Osteoblast (primary cell): ENCODE measurements around the gene PARL. TPM values are rescaled to one million over a fixed set of nuclear protein-coding genes. Genes with fewer than 3 reads are reported as not detected.

Experiments
- DNase-seq: peaks from one replicate; pipeline ENCODE4 v3.0.0; 2011; ENCODE audit warnings: low spot score, mixed read lengths; ENCODE audit not compliant: insufficient read length; ENCODE audit errors: missing footprints
- H2AFZ ChIP-seq: 2 replicates; pipeline ENCODE4 v1.6.0; 2011; ENCODE audit warnings: mild to moderate bottlenecking, low read length
- H3K27ac ChIP-seq: 2 replicates; pipeline ENCODE4 v1.5.1; 2011; ENCODE audit warnings: mild to moderate bottlenecking, low read depth, low read length, moderate library complexity
- H3K27me3 ChIP-seq: 2 replicates; pipeline ENCODE4 v1.6.0; 2012; ENCODE audit warnings: mild to moderate bottlenecking, control low read depth, inconsistent platforms, low read length, moderate library complexity; ENCODE audit not compliant: insufficient read depth
- H3K36me3 ChIP-seq: 2 replicates; pipeline ENCODE4 v1.5.1; 2011; ENCODE audit warnings: mild to moderate bottlenecking, low read length, control low read depth, moderate library complexity; ENCODE audit not compliant: insufficient read depth
- H3K4me1 ChIP-seq: 2 replicates; pipeline ENCODE4 v1.5.1; 2011; ENCODE audit warnings: mild to moderate bottlenecking, low read length, control low read depth, moderate library complexity; ENCODE audit not compliant: insufficient read depth
- H3K4me2 ChIP-seq: 2 replicates; pipeline ENCODE4 v1.6.0; 2011; ENCODE audit warnings: mild to moderate bottlenecking, low read length; ENCODE audit not compliant: insufficient read depth
- H3K4me3 ChIP-seq: fragments of 200-600 bp; sonication (generic); 3 replicates; pipeline ENCODE4 v1.5.1; 2012; ENCODE audit warnings: mild to moderate bottlenecking, low read length, inconsistent platforms; ENCODE audit not compliant: insufficient read depth
- H3K79me2 ChIP-seq: 2 replicates; pipeline ENCODE4 v1.6.0; 2012; ENCODE audit warnings: mild to moderate bottlenecking, low read length, control low read depth, inconsistent platforms; ENCODE audit not compliant: insufficient read depth
- H3K9me3 ChIP-seq: 2 replicates; pipeline ENCODE4 v1.5.1; 2011; ENCODE audit warnings: low read depth, low read length, control low read depth
- H4K20me1 ChIP-seq: 2 replicates; pipeline ENCODE4 v1.6.0; 2012; ENCODE audit warnings: mild to moderate bottlenecking, low read length, control low read depth; ENCODE audit not compliant: insufficient read depth
- CTCF ChIP-seq: IDR thresholded peaks from 2 replicates; pipeline ENCODE4 v1.5.1; 2011; ENCODE audit warnings: mild to moderate bottlenecking, low read depth, low read length, moderate library complexity; ENCODE audit errors: extremely low read depth
- total RNA-seq: library from RNA; depleted of rRNA; stranded (reverse); fragments of >200 nt; gene quantifications from 2 replicates; pipeline ENCODE4 v1.2.3, GENCODE V29; 2012

The PARL gene
- total RNA-seq, 1 donor, result 34.0 TPM

- no peaks in the 10 kb centered on the region for H3K9me3 ChIP-seq
- no peaks in the 10 kb centered on the region for H3K36me3 ChIP-seq
- no peak for TF ChIP-seq CTCF
- H3K79me2 ChIP-seq, result no peaks in the 10 kb centered on the region
- no peaks in the 10 kb centered on the region for H4K20me1 ChIP-seq
- no peak overlapping the region for H3K4me3 ChIP-seq
- DNase-seq, result no peak
- H3K4me1 ChIP-seq, result no peaks in the 10 kb centered on the region
- H3K4me2 ChIP-seq, result no peak overlapping the region
- peaks cover 5% of the 10 kb centered on the region for H3K27me3 ChIP-seq
- H2AFZ ChIP-seq, result no peak overlapping the region
- H3K27ac ChIP-seq, result no peak overlapping the region
Observed at GRCh38 chr3:183906234-183906921, 21.7 kb upstream of the PARL start.

DNA sequence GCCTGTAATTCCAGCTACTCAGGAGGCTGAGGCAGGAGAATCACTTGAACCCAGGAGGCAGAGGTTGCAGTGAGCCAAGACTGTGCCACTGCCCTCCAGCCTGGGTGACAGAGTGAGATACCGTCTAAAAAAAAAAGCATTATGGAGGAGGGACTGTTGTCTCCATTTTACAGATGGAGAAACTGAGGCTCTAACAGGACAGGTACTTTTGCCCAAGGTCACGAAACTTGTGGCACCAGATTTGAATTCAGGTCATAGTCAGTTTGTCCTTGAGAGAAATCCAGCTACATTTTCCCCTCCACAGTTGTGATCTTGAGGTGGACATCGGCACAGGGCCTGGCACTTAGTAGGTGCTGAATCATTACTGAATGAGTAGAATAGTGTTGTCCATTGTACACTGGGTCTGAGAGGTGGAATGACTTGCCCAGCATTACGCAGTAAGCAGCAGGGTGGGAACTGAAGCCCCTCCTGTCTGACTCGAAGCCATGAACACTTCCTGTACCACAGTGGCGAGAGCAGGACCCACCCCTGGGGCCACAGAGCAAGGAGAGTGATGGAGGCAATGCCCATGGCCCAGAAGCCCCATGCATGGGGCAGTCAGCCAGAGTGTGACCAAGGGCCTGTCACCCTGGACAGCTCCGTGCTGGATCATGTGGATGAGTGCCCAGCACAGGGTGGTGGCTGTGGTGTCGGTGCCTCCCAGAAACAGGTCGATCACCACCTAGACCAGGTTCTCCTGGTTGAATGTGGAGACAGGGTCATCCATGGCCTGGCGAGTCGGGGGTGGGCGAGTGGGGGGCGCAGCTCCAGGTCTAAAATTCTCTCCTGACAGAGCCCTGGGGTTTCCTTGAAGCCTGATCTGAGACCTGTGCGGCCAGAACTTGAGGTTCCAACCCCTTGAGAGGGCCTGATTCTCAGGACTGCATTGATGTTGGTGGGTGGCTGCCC lies 20.4 kb upstream of the PARL start:
- H3K9me3 ChIP-seq, result no peaks in the 10 kb centered on the region
- H3K4me2 ChIP-seq, result no peak overlapping the region
- no peak overlapping the region for H3K4me3 ChIP-seq
- H2AFZ ChIP-seq, result no peak overlapping the region
- H3K36me3 ChIP-seq, result no peaks in the 10 kb centered on the region
- no peak for TF ChIP-seq CTCF
- no peaks in the 10 kb centered on the region for H3K27me3 ChIP-seq
- H3K27ac ChIP-seq, result no peak overlapping the region
- H4K20me1 ChIP-seq, result no peaks in the 10 kb centered on the region
- H3K4me1 ChIP-seq, result no peaks in the 10 kb centered on the region
- H3K79me2 ChIP-seq, result no peaks in the 10 kb centered on the region
- DNase-seq, result no peak

DNA sequence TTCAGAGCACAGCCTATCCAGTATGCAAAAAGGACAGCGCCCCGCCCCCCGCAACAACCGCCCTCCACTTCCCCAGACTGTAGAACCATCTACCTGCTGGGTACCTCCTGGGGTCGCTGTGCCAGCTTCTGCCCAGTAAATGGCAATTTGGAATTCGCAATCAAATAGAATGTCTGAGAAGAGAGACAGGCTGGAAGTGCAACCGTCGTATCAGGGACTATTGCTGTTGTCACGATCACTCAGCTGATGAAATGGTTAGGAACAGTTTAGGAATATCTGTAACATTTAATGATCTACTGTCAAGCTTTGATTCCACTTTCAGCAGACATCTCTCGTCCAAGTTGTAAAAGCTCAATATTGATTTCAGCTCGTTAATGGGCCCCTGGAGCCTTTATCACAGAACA lies 13.3 kb upstream of the PARL start:
- Histone ChIP-seq H3K9me3 (no peaks in the 10 kb centered on the region), H3K27ac (no peak overlapping the region), H4K20me1 (no peaks in the 10 kb centered on the region), H3K4me2 (no peak overlapping the region), H3K27me3 (peaks cover 24% of the 10 kb centered on the region), H3K36me3 (no peaks in the 10 kb centered on the region), H3K4me1 (no peaks in the 10 kb centered on the region), H2AFZ (no peak overlapping the region), H3K4me3 (no peak overlapping the region), H3K79me2 (no peaks in the 10 kb centered on the region)
- TF ChIP-seq CTCF, result no peak
- no peak for DNase-seq

DNA sequence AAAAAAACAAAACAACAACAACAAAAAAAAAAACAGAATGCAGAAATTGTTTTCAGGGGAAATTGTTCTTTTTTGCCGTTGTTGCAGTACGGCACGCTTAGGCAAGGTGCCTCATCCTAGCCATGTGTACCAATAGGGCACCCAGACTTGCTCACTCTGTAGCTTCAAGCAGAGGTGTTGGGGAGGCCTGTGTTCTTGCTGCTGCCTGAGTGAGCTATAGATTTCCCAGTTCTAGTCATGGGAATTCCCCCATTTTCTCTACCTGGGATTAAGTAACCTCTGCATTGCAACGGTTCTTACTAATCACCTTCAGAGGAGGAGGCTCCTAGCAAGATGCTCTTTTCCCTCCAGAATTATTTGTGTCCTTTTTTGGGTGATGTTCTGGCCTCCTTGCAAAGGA lies 12.9 kb upstream of the PARL start:
- no peak overlapping the region for H3K27ac ChIP-seq
- H3K9me3 ChIP-seq, result no peaks in the 10 kb centered on the region
- no peaks in the 10 kb centered on the region for H4K20me1 ChIP-seq
- H2AFZ ChIP-seq, result no peak overlapping the region
- H3K79me2 ChIP-seq, result no peaks in the 10 kb centered on the region
- H3K36me3 ChIP-seq, result no peaks in the 10 kb centered on the region
- H3K4me3 ChIP-seq, result no peak overlapping the region
- peaks cover 29% of the 10 kb centered on the region for H3K27me3 ChIP-seq
- H3K4me1 ChIP-seq, result no peaks in the 10 kb centered on the region
- H3K4me2 ChIP-seq, result no peak overlapping the region
- DNase-seq, result no peak
- no peak for TF ChIP-seq CTCF
